Mesenchymal stem cell (in vitro differentiated cells and primary cell): ENCODE data around the gene CFB.

Experiments
- DNase-seq: peaks from one replicate; pipeline ENCODE4 v3.0.0-alpha.2; 2013
- H2AFZ ChIP-seq: one replicate; pipeline ENCODE4 v1.6.1; 2013; ENCODE audit warnings: low read depth, mild to moderate bottlenecking, control low read depth, inconsistent platforms, low read length, moderate library complexity
- H2AK5ac ChIP-seq: 2 replicates; pipeline ENCODE4 v1.6.1; 2013; ENCODE audit warnings: low read length, moderate library complexity, mild to moderate bottlenecking, inconsistent platforms; ENCODE audit not compliant: severe bottlenecking
- H2BK120ac ChIP-seq: one replicate; pipeline ENCODE4 v1.6.1; 2013; ENCODE audit warnings: low read depth, mild to moderate bottlenecking, inconsistent platforms, low read length, moderate library complexity
- H2BK12ac ChIP-seq, 2 experiments: one replicate each; pipeline ENCODE4 v1.6.1; 2013; ENCODE audit warnings: inconsistent platforms in 2 of 2, low read length in 2 of 2, mild to moderate bottlenecking in 2 of 2, moderate library complexity in 2 of 2, control low read depth in 1 of 2
- H2BK15ac ChIP-seq: one replicate; pipeline ENCODE4 v1.6.1; 2013; ENCODE audit warnings: mild to moderate bottlenecking, low read depth, inconsistent platforms; ENCODE audit not compliant: poor library complexity, severe bottlenecking
- H2BK5ac ChIP-seq: 2 replicates; pipeline ENCODE4 v1.6.1; 2013; ENCODE audit warnings: low read depth, mild to moderate bottlenecking, low read length, control low read depth, inconsistent platforms; ENCODE audit not compliant: poor library complexity, severe bottlenecking
- H3K14ac ChIP-seq, 2 experiments: one replicate each; pipeline ENCODE4 v1.6.1; 2013; ENCODE audit warnings: inconsistent platforms in 2 of 2, low read length in 2 of 2, control low read depth in 1 of 2, mild to moderate bottlenecking in 1 of 2, moderate library complexity in 1 of 2
- H3K18ac ChIP-seq, 2 experiments: one replicate each; pipeline ENCODE4 v1.6.1; 2013; ENCODE audit warnings: inconsistent platforms in 2 of 2, low read length in 2 of 2, control low read depth in 1 of 2, low read depth in 1 of 2, mild to moderate bottlenecking in 1 of 2
- H3K23ac ChIP-seq, 2 experiments: one replicate each; pipeline ENCODE4 v1.6.1; 2013; ENCODE audit warnings: inconsistent platforms in 2 of 2, low read length in 2 of 2, mild to moderate bottlenecking in 2 of 2, moderate library complexity in 2 of 2, control low read depth in 1 of 2
- H3K27ac ChIP-seq: 2 replicates; pipeline ENCODE4 v1.5.1; 2013; ENCODE audit warnings: mild to moderate bottlenecking, moderate library complexity, low read length, control low read depth, inconsistent platforms; ENCODE audit not compliant: poor library complexity, severe bottlenecking
- H3K27me3 ChIP-seq, 2 experiments: 2 replicates each; pipeline versions ENCODE4 v1.6.1 to v1.7.0; 2013; ENCODE audit warnings: low read length in 2 of 2, mild to moderate bottlenecking in 2 of 2, moderate library complexity in 2 of 2, control low read depth in 1 of 2, inconsistent platforms in 1 of 2; ENCODE audit not compliant: control insufficient read depth in 1 of 2, insufficient read depth in 1 of 2
- H3K36me3 ChIP-seq, 2 experiments: 2 replicates each; pipeline versions ENCODE4 v1.6.1 to v1.7.0; 2013; ENCODE audit warnings: low read length in 2 of 2, control low read depth in 1 of 2, inconsistent platforms in 1 of 2, low read depth in 1 of 2, mild to moderate bottlenecking in 1 of 2; ENCODE audit not compliant: insufficient read depth in 2 of 2, control insufficient read depth in 1 of 2
- H3K4ac ChIP-seq, 2 experiments: one replicate each; pipeline ENCODE4 v1.6.1; 2013; ENCODE audit warnings: inconsistent platforms in 2 of 2, low read length in 2 of 2, mild to moderate bottlenecking in 2 of 2, moderate library complexity in 2 of 2, control low read depth in 1 of 2, low read depth in 1 of 2
- H3K4me1 ChIP-seq: 2 replicates; pipeline ENCODE4 v1.6.1; 2013; ENCODE audit warnings: low read depth, low read length, control low read depth; ENCODE audit not compliant: control insufficient read depth, insufficient read depth
- H3K4me2 ChIP-seq: 2 replicates; pipeline ENCODE4 v1.6.1; 2013; ENCODE audit warnings: low read length, mild to moderate bottlenecking, inconsistent platforms; ENCODE audit not compliant: poor library complexity, severe bottlenecking
- H3K4me3 ChIP-seq, 2 experiments: 2 replicates each; pipeline versions ENCODE4 v1.5.1 to v1.7.0; 2013; ENCODE audit warnings: low read length in 2 of 2, mild to moderate bottlenecking in 2 of 2, control low read depth in 1 of 2, low read depth in 1 of 2; ENCODE audit not compliant: insufficient read depth in 1 of 2
- H3K79me1 ChIP-seq: replicated peaks from 2 replicates; pipeline ENCODE4 v1.6.1; 2013; ENCODE audit warnings: mild to moderate bottlenecking, control low read depth, low read length, inconsistent platforms; ENCODE audit not compliant: poor library complexity, severe bottlenecking
- H3K9ac ChIP-seq: 2 replicates; pipeline ENCODE4 v1.7.0; 2013; ENCODE audit warnings: mild to moderate bottlenecking, low read length, moderate library complexity
- H3K9me3 ChIP-seq: 2 replicates; pipeline ENCODE4 v1.7.0; 2013; ENCODE audit warnings: mild to moderate bottlenecking, low read length; ENCODE audit not compliant: control insufficient read depth
- H4K8ac ChIP-seq: one replicate; pipeline ENCODE4 v1.6.1; 2013; ENCODE audit warnings: inconsistent platforms, mild to moderate bottlenecking, low read length, moderate library complexity
- H4K91ac ChIP-seq: one replicate; pipeline ENCODE4 v1.6.1; 2013; ENCODE audit warnings: mild to moderate bottlenecking, low read length, inconsistent platforms
- WGBS: methylation state at CpG from one replicate; pipeline ENCODE4 v1.1.7; 2013; ENCODE audit warnings: mixed read lengths; 5-methylcytosine and 5-hydroxymethylcytosine counted together

The CFB gene

DNA sequence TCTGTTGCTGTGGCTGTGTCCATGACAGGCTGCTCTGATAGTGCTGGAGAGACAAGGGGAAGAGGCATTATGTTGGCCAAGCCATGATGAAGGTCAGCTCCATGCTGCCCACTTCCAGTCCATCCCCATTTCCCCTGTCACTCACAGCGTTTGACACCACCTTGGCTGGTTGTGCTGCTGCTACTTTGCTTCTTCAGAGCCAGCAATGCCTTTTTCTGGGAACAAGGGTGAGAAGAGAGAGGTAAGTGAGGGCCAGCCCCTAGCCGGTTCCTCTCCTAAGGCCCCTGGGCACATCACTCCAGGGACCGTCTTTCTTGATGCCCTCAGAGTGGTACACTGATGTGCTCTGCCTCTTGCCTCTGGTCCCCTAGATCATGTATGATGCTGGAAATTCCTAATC is 10.9 kb downstream of the CFB start:
- no peak overlapping the region for H2BK5ac ChIP-seq
- no peak overlapping the region for H4K8ac ChIP-seq
- H2AFZ ChIP-seq = no peak overlapping the region
- H4K91ac ChIP-seq = no peak overlapping the region
- peaks cover 54 to 73% of the 10 kb centered on the region in 2 experiments for H3K36me3 ChIP-seq
- H3K27me3 ChIP-seq = no peaks in the 10 kb centered on the region
- H2AK5ac ChIP-seq = no peak overlapping the region
- no peak overlapping the region for H3K4me3 ChIP-seq
- no peak overlapping the region for H3K27ac ChIP-seq
- DNase-seq = no peak
- H3K4me1 ChIP-seq = peaks cover 11% of the 10 kb centered on the region
- no peak overlapping the region for H2BK15ac ChIP-seq
- no peaks in the 10 kb centered on the region for H3K9me3 ChIP-seq
- WGBS = 100% methylated on average over 3 of the region's 3 CpGs
- no peak overlapping the region for H2BK120ac ChIP-seq
- H3K18ac ChIP-seq = no peak overlapping the region
- H3K23ac ChIP-seq = no peak overlapping the region
- no peak overlapping the region for H3K14ac ChIP-seq
- no peak overlapping the region for H3K4me2 ChIP-seq
- peak overlapping the region; percentile 100 for H3K9ac ChIP-seq
- no peak overlapping the region for H2BK12ac ChIP-seq
- peaks cover 46% of the 10 kb centered on the region for H3K79me1 ChIP-seq
- H3K4ac ChIP-seq = no peak overlapping the region

DNA sequence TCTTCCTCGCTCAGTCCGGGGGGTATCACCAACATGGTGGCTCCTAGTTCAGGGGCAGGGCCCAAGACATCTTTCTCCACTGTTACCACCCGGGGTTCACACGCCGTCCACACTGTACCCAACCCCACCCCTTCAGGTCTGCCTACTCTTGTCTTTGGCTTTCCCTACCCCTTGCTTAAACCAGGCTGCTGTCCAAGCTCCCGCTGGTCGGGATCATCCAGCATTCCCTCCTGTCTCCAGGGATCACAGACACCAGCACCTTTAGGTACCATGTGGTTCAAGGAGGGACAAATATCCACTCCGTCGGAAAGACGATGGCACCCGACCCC is 12.5 kb downstream of the CFB start:
- DNase-seq = no peak
- Histone ChIP-seq H2AK5ac (peak overlapping the region; percentile 10), H3K9ac (peak overlapping the region; percentile 100), H3K27ac (peak overlapping the region; percentile 28), H3K23ac (no peak overlapping the region), H3K18ac (peak overlapping the region; percentile 57 to 79), H2BK120ac (peak overlapping the region; percentile 11), H3K79me1 (peaks cover 60% of the 10 kb centered on the region), H2AFZ (peak overlapping the region; percentile 43), H4K8ac (peak overlapping the region; percentile 96), H3K4ac (peak overlapping the region; percentile 62 to 66), H2BK5ac (no peak overlapping the region), H3K9me3 (no peaks in the 10 kb centered on the region), H4K91ac (peak overlapping the region; percentile 70), H3K14ac (peak overlapping the region in 1 of 2 experiments; percentile 72), H3K36me3 (peaks cover 61 to 74% of the 10 kb centered on the region in 2 experiments), H3K4me1 (peaks cover 11% of the 10 kb centered on the region), H2BK15ac (no peak overlapping the region), H3K4me2 (peak overlapping the region; percentile 97), H2BK12ac (no peak overlapping the region), H3K27me3 (no peaks in the 10 kb centered on the region), H3K4me3 (peak overlapping the region; percentile 92 to 100)
- 16% methylated on average over 11 of the region's 11 CpGs for WGBS

DNA sequence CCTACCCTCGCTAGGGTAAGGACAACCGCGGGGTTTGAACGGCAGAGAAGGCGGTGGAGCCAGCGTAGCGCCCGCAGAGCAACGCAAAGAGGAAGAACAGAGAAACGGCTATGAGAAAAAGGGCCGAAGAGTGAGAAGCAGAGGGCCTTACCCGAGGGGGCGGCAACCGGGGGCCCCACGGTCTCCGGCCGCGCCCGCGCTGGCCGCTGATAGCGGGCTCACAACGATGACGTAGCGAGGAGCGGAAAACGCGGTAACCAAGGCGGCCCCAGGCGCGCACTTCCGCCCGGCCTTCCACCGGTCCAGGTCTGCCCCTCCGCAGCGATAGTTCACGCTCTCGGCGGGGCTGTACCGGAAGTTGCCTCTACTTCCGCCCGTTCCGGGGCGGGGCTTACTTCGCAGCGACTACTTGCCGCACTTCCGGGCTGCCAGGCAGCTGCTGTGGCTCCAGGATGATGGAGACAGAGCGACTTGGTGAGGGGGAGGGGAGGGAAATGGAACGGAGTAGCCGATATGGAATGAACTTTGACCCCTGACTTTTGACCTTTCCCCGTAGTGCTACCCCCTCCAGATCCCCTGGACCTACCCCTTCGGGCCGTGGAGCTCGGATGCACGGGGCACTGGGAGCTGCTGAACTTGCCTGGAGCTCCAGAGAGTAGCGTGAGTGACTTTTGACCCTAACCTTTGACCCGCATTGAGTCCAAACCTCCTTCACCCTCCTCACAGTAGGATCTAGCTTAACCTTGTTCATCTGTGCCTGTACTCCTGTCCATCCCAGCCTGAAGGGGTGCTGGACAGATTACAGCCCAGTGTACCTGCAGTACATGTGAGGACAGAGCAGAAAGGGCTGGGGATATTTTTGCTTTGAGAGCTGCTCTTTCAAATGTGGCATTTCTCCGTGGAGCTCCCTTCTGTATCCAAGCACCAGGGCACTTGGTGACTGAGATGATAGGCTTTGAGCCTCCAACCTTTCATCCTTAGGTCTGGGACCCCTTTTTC is 13.1 kb downstream of the CFB start, which contains the start of the genes NELFE and SKIC2:
Gene NELFE, minus strand, starts transcription at position 231 of the 999 bp plus-strand sequence. CDS start 525 bp downstream, outside the sequence.
Gene SKIC2, plus strand, starts transcription at position 435 of the 999 bp plus-strand sequence. Its CDS starts 18 bp downstream, at position 453.
- Histone ChIP-seq H3K27me3 (no peaks in the 10 kb centered on the region), H3K14ac (peak within 1 kb of the TSS in 1 of 2 experiments; percentile 72), H4K8ac (peak within 1 kb of the TSS; percentile 99), H2AK5ac (peak within 1 kb of the TSS; percentile 69), H2BK15ac (peak within 1 kb of the TSS; percentile 8), H3K27ac (peak within 1 kb of the TSS; percentile 28), H3K4me1 (peaks cover 11% of the 10 kb centered on the region), H3K9ac (peak within 1 kb of the TSS; percentile 100), H3K4me2 (peak within 1 kb of the TSS; percentile 97), H2BK12ac (peak within 1 kb of the TSS in 1 of 2 experiments; percentile 34), H2AFZ (peak within 1 kb of the TSS; percentile 43), H3K4ac (peak within 1 kb of the TSS; percentile 62 to 66), H3K9me3 (no peaks in the 10 kb centered on the region), H3K36me3 (peaks cover 61 to 74% of the 10 kb centered on the region in 2 experiments), H3K4me3 (peak within 1 kb of the TSS; percentile 92 to 100), H2BK5ac (no peak within 1 kb of the TSS), H3K79me1 (peaks cover 65% of the 10 kb centered on the region), H2BK120ac (peak within 1 kb of the TSS; percentile 36), H3K18ac (peak within 1 kb of the TSS; percentile 57 to 80), H4K91ac (peak within 1 kb of the TSS; percentile 92), H3K23ac (no peak within 1 kb of the TSS)
- WGBS = under 1% methylated on average over 51 of the region's 59 CpGs
- peak; percentile 99 for DNase-seq

DNA sequence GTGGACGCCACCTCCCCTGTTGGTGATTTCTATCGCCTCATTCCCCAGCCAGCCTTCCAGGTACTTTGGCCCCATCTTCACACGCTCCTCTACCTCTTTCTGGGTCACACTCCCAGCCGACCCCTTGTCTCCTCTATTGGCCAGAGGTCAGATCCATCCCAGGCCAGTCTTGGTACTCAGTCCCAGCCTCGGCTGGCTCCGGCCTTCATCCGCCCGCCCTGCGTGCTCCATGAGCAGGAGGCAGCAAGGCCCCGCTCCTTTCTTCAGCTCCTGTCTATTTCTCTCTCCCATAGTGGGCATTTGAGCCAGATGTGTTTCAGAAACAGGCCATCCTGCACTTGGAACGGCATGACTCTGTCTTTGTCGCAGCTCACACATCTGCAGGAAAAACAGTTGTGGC is 15.7 kb downstream of the CFB start:
- H2BK15ac ChIP-seq = no peak overlapping the region
- H3K79me1 ChIP-seq = peaks cover 62% of the 10 kb centered on the region
- no peak overlapping the region for H3K27ac ChIP-seq
- H2BK12ac ChIP-seq = no peak overlapping the region
- H3K18ac ChIP-seq = no peak overlapping the region
- H2AFZ ChIP-seq = no peak overlapping the region
- H3K9ac ChIP-seq = no peak overlapping the region
- no peak overlapping the region for H2BK120ac ChIP-seq
- H3K9me3 ChIP-seq = no peaks in the 10 kb centered on the region
- no peak overlapping the region for H3K23ac ChIP-seq
- no peak overlapping the region for H3K4me3 ChIP-seq
- no peak overlapping the region for H3K4me2 ChIP-seq
- no peak overlapping the region for H3K4ac ChIP-seq
- no peak overlapping the region for H2BK5ac ChIP-seq
- H3K27me3 ChIP-seq = no peaks in the 10 kb centered on the region
- H3K36me3 ChIP-seq = peaks cover 60 to 77% of the 10 kb centered on the region in 2 experiments
- DNase-seq = no peak
- H4K8ac ChIP-seq = no peak overlapping the region
- H3K4me1 ChIP-seq = peaks cover 11% of the 10 kb centered on the region
- WGBS = 98% methylated on average over 12 of the region's 12 CpGs
- no peak overlapping the region for H3K14ac ChIP-seq
- no peak overlapping the region for H4K91ac ChIP-seq
- no peak overlapping the region for H2AK5ac ChIP-seq
